Measurements from ENCODE around the gene NCAN.

DNA sequence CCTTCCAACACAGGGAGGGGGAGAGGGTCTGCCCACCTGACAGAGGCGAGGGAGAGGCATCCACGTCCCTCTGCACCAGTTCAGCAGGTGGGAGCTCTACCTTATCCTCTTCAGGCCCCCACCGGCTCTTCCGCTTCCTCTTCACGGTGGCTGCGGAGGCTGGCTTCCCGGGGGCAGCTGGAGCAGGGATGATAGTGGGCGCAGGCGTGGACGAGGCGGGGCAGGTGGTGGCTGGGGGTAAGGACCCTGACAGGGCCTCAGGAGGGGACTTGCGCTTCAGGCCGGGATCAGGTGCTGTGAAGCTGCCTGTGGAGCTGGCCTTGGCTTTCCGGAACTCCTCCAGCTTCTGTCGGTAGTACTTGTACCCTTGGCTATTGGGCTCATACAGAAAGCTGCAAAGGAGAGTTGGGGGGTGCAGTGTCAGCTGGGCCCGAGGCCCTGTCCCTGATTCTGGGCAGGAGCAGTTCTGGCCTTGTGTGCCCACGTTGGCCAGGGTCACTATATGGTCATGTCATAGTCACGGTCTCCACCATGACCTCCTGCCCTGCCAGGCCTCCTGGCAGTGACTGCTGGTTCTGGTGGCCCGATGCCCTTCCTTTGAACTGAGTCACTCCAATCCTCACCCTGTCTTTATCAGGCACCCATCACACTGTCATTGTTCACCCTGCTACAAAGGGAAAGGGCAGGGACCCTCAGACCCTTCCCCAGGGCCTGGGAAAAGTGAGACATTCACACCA is 85.4 kb downstream of the NCAN start:
- TF ChIP-seq NR2C1 (IDR thresholded peaks at IDR 0.05) (no peak), NR2C1 (tag; IDR thresholded peaks at IDR 0.05) (no peak), ZNF197 (CRISPR knock-in tag; IDR thresholded peaks at IDR 0.05; ENCODE audit: low read depth) (no peak), RBM14 (IDR thresholded peaks at IDR 0.05; ENCODE audit: borderline replicate concordance, insufficient read depth, low read depth, low read length) (no peak), POLR2A (conservative IDR thresholded peaks at IDR 0.05) (no peak), TBL1XR1 (IDR thresholded peaks at IDR 0.05; ENCODE audit: low read length in 2 of 2) (no peak)
- TF ChIP-seq, protein P1, sequence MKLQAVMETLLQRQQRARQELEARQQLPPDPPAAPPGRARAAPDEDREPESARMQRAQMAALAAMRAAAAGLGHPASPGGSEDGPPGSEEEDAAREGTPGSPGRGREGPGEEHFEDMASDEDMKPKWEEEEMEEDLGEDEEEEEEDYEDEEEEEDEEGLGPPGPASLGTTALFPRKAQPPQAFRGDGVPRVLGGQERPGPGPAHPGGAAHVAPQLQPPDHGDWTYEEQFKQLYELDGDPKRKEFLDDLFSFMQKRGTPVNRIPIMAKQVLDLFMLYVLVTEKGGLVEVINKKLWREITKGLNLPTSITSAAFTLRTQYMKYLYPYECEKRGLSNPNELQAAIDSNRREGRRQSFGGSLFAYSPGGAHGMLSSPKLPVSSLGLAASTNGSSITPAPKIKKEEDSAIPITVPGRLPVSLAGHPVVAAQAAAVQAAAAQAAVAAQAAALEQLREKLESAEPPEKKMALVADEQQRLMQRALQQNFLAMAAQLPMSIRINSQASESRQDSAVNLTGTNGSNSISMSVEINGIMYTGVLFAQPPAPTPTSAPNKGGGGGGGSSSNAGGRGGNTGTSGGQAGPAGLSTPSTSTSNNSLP (IDR thresholded peaks at IDR 0.05; ENCODE audit: borderline replicate concordance, low read depth, low read length), result no peak

Data from K562 (cell line).